WTC11 (cell line): Measurements from ENCODE around the gene ZYG11B.
"Not testable (repeated sequence)": the region's sequence is repeated elsewhere in the genome, so short reads cannot be mapped to it uniquely, and the experiment has no call there.

ENCODE experiments used
- CBFB ChIP-seq: sonication (generic); formaldehyde crosslinking; IDR thresholded peaks from 2 replicates; pipeline ENCODE4 v1.8.1; 2022; ENCODE audit warnings: mild to moderate bottlenecking, low read depth, missing genetic modification reagents
- CTCF ChIP-seq: fragments of 200-600 bp; IDR thresholded peaks from 2 replicates; pipeline ENCODE4 v1.8.0; 2022; ENCODE audit warnings: antibody characterized with exemption
- ERG ChIP-seq: fragments of 250-450 bp; sonication (Bioruptor Pico); IDR thresholded peaks from 2 replicates; pipeline ENCODE4 v1.8.0; 2021; ENCODE audit warnings: mild to moderate bottlenecking
- ETV6 ChIP-seq: sonication (generic); formaldehyde crosslinking; IDR thresholded peaks from 2 replicates; pipeline ENCODE4 v1.8.1; 2022; ENCODE audit warnings: mild to moderate bottlenecking, missing genetic modification reagents
- MAX ChIP-seq: sonication (generic); formaldehyde crosslinking; IDR thresholded peaks from 2 replicates; pipeline ENCODE4 v1.8.0; 2022; ENCODE audit warnings: mild to moderate bottlenecking, missing genetic modification reagents
- MLX ChIP-seq: sonication (generic); formaldehyde crosslinking; IDR thresholded peaks from 2 replicates; pipeline ENCODE4 v1.8.1; 2023; ENCODE audit warnings: mild to moderate bottlenecking, missing genetic modification reagents, moderate library complexity
- NR3C1 ChIP-seq: sonication (generic); formaldehyde crosslinking; conservative IDR thresholded peaks from 2 replicates; pipeline ENCODE4 v1.8.1; 2023; ENCODE audit warnings: low read depth, mild to moderate bottlenecking, missing genetic modification reagents
- TCF7 ChIP-seq: sonication (generic); formaldehyde crosslinking; IDR thresholded peaks from 2 replicates; pipeline ENCODE4 v1.8.0; 2022; ENCODE audit warnings: mild to moderate bottlenecking, low read depth, missing genetic modification reagents, moderate library complexity
- ZBTB21 ChIP-seq: sonication (generic); formaldehyde crosslinking; IDR thresholded peaks from 2 replicates; pipeline ENCODE4 v1.8.1; 2023; ENCODE audit warnings: mild to moderate bottlenecking, missing genetic modification reagents, borderline replicate concordance
- ZNF281 ChIP-seq: sonication (generic); formaldehyde crosslinking; IDR thresholded peaks from 2 replicates; pipeline ENCODE4 v1.8.0; 2023; ENCODE audit warnings: mild to moderate bottlenecking, missing genetic modification reagents

- not testable (repeated sequence) for TF ChIP-seq MAX; TCF7; CTCF; ERG (CRISPR knock-in tag); ZNF281 (CRISPR knock-in tag); CBFB (CRISPR knock-in tag); ETV6 (CRISPR knock-in tag); MLX; ZBTB21; NR3C1
Observed at GRCh38 chr1:52693351-52693750, 32.9 kb upstream of the ZYG11B start.
